MM.1S (cell line): Measurements from ENCODE around the gene CCDC124.

Source experiments
- DNase-seq: peaks from one replicate; pipeline ENCODE4 v3.0.0-alpha.2; 2015
- H2AFZ ChIP-seq: fragments of 300-600 bp; sonication (generic); 2 replicates; pipeline ENCODE4 v1.6.0; 2016; ENCODE audit warnings: antibody characterized with exemption, low read length
- H3F3A ChIP-seq: fragments of 300-600 bp; sonication (generic); 2 replicates; pipeline ENCODE4 v1.6.1; 2016; ENCODE audit warnings: mild to moderate bottlenecking, antibody characterized with exemption, low read length, moderate library complexity, mixed read lengths; ENCODE audit not compliant: insufficient read depth
- H3K27ac ChIP-seq: fragments of 300-600 bp; sonication (generic); 2 replicates; pipeline ENCODE4 v1.5.1; 2016; ENCODE audit warnings: mild to moderate bottlenecking, low read length
- H3K27me3 ChIP-seq: fragments of 300-600 bp; sonication (generic); replicated peaks from 2 replicates; pipeline ENCODE4 v1.6.0; 2016; ENCODE audit warnings: low read length; ENCODE audit not compliant: insufficient read depth
- H3K36me3 ChIP-seq: fragments of 300-600 bp; sonication (generic); replicated peaks from 2 replicates; pipeline ENCODE4 v1.6.1; 2016; ENCODE audit warnings: mild to moderate bottlenecking, low read length, mixed read lengths; ENCODE audit not compliant: insufficient read depth
- H3K4me1 ChIP-seq: fragments of 300-600 bp; sonication (generic); 2 replicates; pipeline ENCODE4 v1.6.1; 2016; ENCODE audit warnings: low read length, mixed read lengths
- H3K4me2 ChIP-seq: fragments of 300-600 bp; sonication (generic); 2 replicates; pipeline ENCODE4 v1.6.0; 2016; ENCODE audit warnings: low read depth, low read length
- H3K4me3 ChIP-seq: fragments of 300-600 bp; sonication (generic); 2 replicates; pipeline ENCODE4 v1.5.1; 2016; ENCODE audit warnings: low read length, mixed read lengths
- H3K79me2 ChIP-seq: fragments of 300-600 bp; sonication (generic); 2 replicates; pipeline ENCODE4 v1.6.1; 2016; ENCODE audit warnings: mixed run types, low read length, mixed read lengths
- H3K9ac ChIP-seq: fragments of 300-600 bp; sonication (generic); 2 replicates; pipeline ENCODE4 v1.6.1; 2016; ENCODE audit warnings: low read length, mixed read lengths
- H3K9me2 ChIP-seq: fragments of 300-600 bp; sonication (generic); replicated peaks from 2 replicates; pipeline ENCODE4 v1.6.1; 2016; ENCODE audit warnings: mild to moderate bottlenecking, low read length, mixed read lengths; ENCODE audit not compliant: insufficient read depth
- H3K9me3 ChIP-seq: fragments of 300-600 bp; sonication (generic); replicated peaks from 2 replicates; pipeline ENCODE4 v1.6.1; 2016; ENCODE audit warnings: mild to moderate bottlenecking, low read length, mixed read lengths; ENCODE audit not compliant: insufficient read depth
- H4K20me1 ChIP-seq: fragments of 300-600 bp; sonication (generic); 2 replicates; pipeline ENCODE4 v1.6.1; 2016; ENCODE audit warnings: mild to moderate bottlenecking, low read length, moderate library complexity, mixed read lengths; ENCODE audit not compliant: insufficient read depth
- CTCF ChIP-seq: fragments of 300-600 bp; sonication (generic); IDR thresholded peaks from 2 replicates; pipeline ENCODE4 v1.5.1; 2016; ENCODE audit warnings: antibody characterized with exemption, low read length, mixed read lengths
- EZH2 ChIP-seq: fragments of 300-600 bp; sonication (generic); optimal IDR thresholded peaks from 2 replicates; pipeline ENCODE3; 2017; ENCODE audit warnings: low read depth, mild to moderate bottlenecking, antibody characterized with exemption, low read length, mixed read lengths
- EZH2phosphoT487 ChIP-seq: fragments of 300-600 bp; sonication (generic); IDR thresholded peaks from 2 replicates; pipeline ENCODE4 v1.6.1; 2018; ENCODE audit warnings: antibody characterized with exemption, low read length

Gene CCDC124

GRCh38 chr19:17942582-17943273 is 9.9 kb downstream of the CCDC124 start:
- H3F3A ChIP-seq = peaks cover 13% of the 10 kb centered on the region
- no peaks in the 10 kb centered on the region for H3K27me3 ChIP-seq
- H3K9me2 ChIP-seq = no peaks in the 10 kb centered on the region
- TF ChIP-seq EZH2phosphoT487 (no peak), EZH2 (no peak), CTCF (no peak)
- no peak overlapping the region for H3K4me3 ChIP-seq
- DNase-seq = no peak
- no peaks in the 10 kb centered on the region for H3K9me3 ChIP-seq
- H3K9ac ChIP-seq = no peak overlapping the region
- H4K20me1 ChIP-seq = no peaks in the 10 kb centered on the region
- no peak overlapping the region for H2AFZ ChIP-seq
- no peak overlapping the region for H3K4me2 ChIP-seq
- no peak overlapping the region for H3K27ac ChIP-seq
- H3K4me1 ChIP-seq = peaks cover 5% of the 10 kb centered on the region
- no peaks in the 10 kb centered on the region for H3K36me3 ChIP-seq
- no peaks in the 10 kb centered on the region for H3K79me2 ChIP-seq

GRCh38 chr19:17943274-17944221 is 10.7 kb downstream of the CCDC124 start:
- Histone ChIP-seq H3K36me3 (no peaks in the 10 kb centered on the region), H2AFZ (no peak overlapping the region), H3K9me2 (no peaks in the 10 kb centered on the region), H4K20me1 (no peaks in the 10 kb centered on the region), H3K4me3 (no peak overlapping the region), H3K79me2 (no peaks in the 10 kb centered on the region), H3K4me1 (peaks cover 5% of the 10 kb centered on the region), H3K27ac (no peak overlapping the region), H3K9ac (no peak overlapping the region), H3F3A (peaks cover 13% of the 10 kb centered on the region), H3K4me2 (no peak overlapping the region), H3K27me3 (peaks cover under 1% of the 10 kb centered on the region), H3K9me3 (no peaks in the 10 kb centered on the region)
- TF ChIP-seq CTCF = no peak
- no peak for TF ChIP-seq EZH2phosphoT487
- TF ChIP-seq EZH2 = no peak
- no peak for DNase-seq

- Histone ChIP-seq H3F3A (peaks cover 13% of the 10 kb centered on the region), H3K4me1 (peaks cover 5% of the 10 kb centered on the region), H3K9me2 (no peaks in the 10 kb centered on the region), H3K36me3 (no peaks in the 10 kb centered on the region), H3K9me3 (no peaks in the 10 kb centered on the region), H2AFZ (no peak overlapping the region), H3K4me3 (no peak overlapping the region), H3K4me2 (no peak overlapping the region), H3K79me2 (no peaks in the 10 kb centered on the region), H3K27me3 (peaks cover 8% of the 10 kb centered on the region), H3K9ac (no peak overlapping the region), H4K20me1 (no peaks in the 10 kb centered on the region), H3K27ac (no peak overlapping the region)
- TF ChIP-seq EZH2phosphoT487 (no peak), EZH2 (no peak), CTCF (no peak)
- DNase-seq = no peak
These were observed 11.5 kb downstream of the CCDC124 start for GRCh38 chr19:17944301-17944700.
